Hepatocyte (in vitro differentiated cells): ENCODE data around the gene ABCA2. TPM values are rescaled to one million over a fixed set of nuclear protein-coding genes. Genes with fewer than 3 reads are reported as not detected.

Experiments
- DNase-seq: peaks from one replicate; pipeline ENCODE4 v3.0.0-alpha.2; 2016; ENCODE audit warnings: low spot score
- H2AFZ ChIP-seq: fragments of 200-600 bp; sonication (generic); 2 replicates; pipeline ENCODE4 v1.6.0; 2016; ENCODE audit warnings: antibody characterized with exemption, mild to moderate bottlenecking
- H3K27ac ChIP-seq: fragments of 200-600 bp; sonication (generic); 2 replicates; pipeline ENCODE4 v1.5.1; 2016; ENCODE audit warnings: mild to moderate bottlenecking
- H3K27me3 ChIP-seq: fragments of 200-600 bp; sonication (generic); 2 replicates; pipeline ENCODE4 v1.6.1; 2016
- H3K36me3 ChIP-seq: fragments of 200-600 bp; sonication (generic); replicated peaks from 2 replicates; pipeline ENCODE4 v1.5.1; 2016; ENCODE audit warnings: low read depth; ENCODE audit not compliant: insufficient read depth
- H3K4me1 ChIP-seq: fragments of 200-600 bp; sonication (generic); 2 replicates; pipeline ENCODE4 v1.5.1; 2016; ENCODE audit warnings: mild to moderate bottlenecking, moderate library complexity; ENCODE audit not compliant: insufficient read depth
- H3K4me2 ChIP-seq: fragments of 200-600 bp; sonication (generic); 2 replicates; pipeline ENCODE4 v1.6.0; 2016
- H3K4me3 ChIP-seq: fragments of 200-600 bp; sonication (generic); 2 replicates; pipeline ENCODE4 v1.5.1; 2016; ENCODE audit warnings: mild to moderate bottlenecking
- H3K79me2 ChIP-seq: fragments of 200-600 bp; sonication (generic); 2 replicates; pipeline ENCODE4 v1.6.0; 2017; ENCODE audit warnings: mild to moderate bottlenecking
- H3K9me2 ChIP-seq: fragments of 200-600 bp; sonication (generic); replicated peaks from 2 replicates; pipeline ENCODE4 v1.6.0; 2017; ENCODE audit warnings: mild to moderate bottlenecking; ENCODE audit not compliant: insufficient read depth
- H3K9me3 ChIP-seq: fragments of 200-600 bp; sonication (generic); 2 replicates; pipeline ENCODE4 v1.5.1; 2016; ENCODE audit warnings: low read depth, mild to moderate bottlenecking
- H4K20me1 ChIP-seq: fragments of 200-600 bp; sonication (generic); 2 replicates; pipeline ENCODE4 v1.6.0; 2016; ENCODE audit warnings: mild to moderate bottlenecking; ENCODE audit not compliant: insufficient read depth, poor library complexity, severe bottlenecking
- CTCF ChIP-seq: fragments of 200-600 bp; sonication (generic); IDR thresholded peaks from 2 replicates; pipeline ENCODE4 v1.5.1; 2016; ENCODE audit warnings: antibody characterized with exemption, mild to moderate bottlenecking; ENCODE audit not compliant: poor library complexity
- EZH2 ChIP-seq: fragments of 200-600 bp; sonication (generic); IDR thresholded peaks from 2 replicates; pipeline ENCODE4 v1.6.1; 2016; ENCODE audit warnings: antibody characterized with exemption, mild to moderate bottlenecking, borderline replicate concordance
- EZH2phosphoT487 ChIP-seq: fragments of 200-600 bp; sonication (generic); IDR thresholded peaks from one replicate; pipeline ENCODE4 v1.6.1; 2018; ENCODE audit warnings: antibody characterized with exemption, mild to moderate bottlenecking, low read depth, moderate library complexity; ENCODE audit not compliant: unreplicated experiment, severe bottlenecking
- WGBS: methylation state at CpG from one replicate; pipeline ENCODE4 v1.1.6; 2016; ENCODE audit warnings: low lambda C conversion rate; ENCODE audit errors: missing lambda C conversion rate; 5-methylcytosine and 5-hydroxymethylcytosine counted together
- polyA plus RNA-seq: library from polyadenylated mRNA; unstranded; fragments of >200 nt; fragmentation: Nextera tagmentation; extraction: Ambion mirVana; gene quantifications from 2 replicates; pipeline ENCODE4 v1.2.1, GENCODE V29; 2016
- total RNA-seq: library from RNA; depleted of rRNA; stranded (reverse); fragments of >200 nt; gene quantifications from 2 replicates; pipeline ENCODE4 v1.2.3, GENCODE V29; 2014

Gene ABCA2
- total and polyA plus RNA-seq, 2 experiments from 2014 or later: 14.6 to 15.6 TPM

- H3K27me3 ChIP-seq: no peaks in the 10 kb centered on the region
- H4K20me1 ChIP-seq: no peaks in the 10 kb centered on the region
- no peak overlapping the region for H2AFZ ChIP-seq
- no peak overlapping the region for H3K27ac ChIP-seq
- no peaks in the 10 kb centered on the region for H3K4me1 ChIP-seq
- H3K36me3 ChIP-seq: no peaks in the 10 kb centered on the region
- H3K4me2 ChIP-seq: no peak overlapping the region
- no peaks in the 10 kb centered on the region for H3K9me3 ChIP-seq
- H3K4me3 ChIP-seq: no peak overlapping the region
- no peaks in the 10 kb centered on the region for H3K9me2 ChIP-seq
- no peak for TF ChIP-seq EZH2
- TF ChIP-seq CTCF: no peak
- no peak for TF ChIP-seq EZH2phosphoT487
- H3K79me2 ChIP-seq: no peaks in the 10 kb centered on the region
- no peak for DNase-seq
- WGBS: 95% methylated on average over 32 of the region's 32 CpGs
Observed at GRCh38 chr9:137020771-137021567, 7.1 kb downstream of the ABCA2 start.

- Histone ChIP-seq H4K20me1 (no peaks in the 10 kb centered on the region), H3K4me1 (no peaks in the 10 kb centered on the region), H3K36me3 (no peaks in the 10 kb centered on the region), H2AFZ (no peak overlapping the region), H3K27ac (no peak overlapping the region), H3K4me2 (no peak overlapping the region), H3K27me3 (no peaks in the 10 kb centered on the region), H3K79me2 (no peaks in the 10 kb centered on the region), H3K4me3 (no peak overlapping the region), H3K9me3 (no peaks in the 10 kb centered on the region), H3K9me2 (no peaks in the 10 kb centered on the region)
- TF ChIP-seq EZH2phosphoT487 (no peak), CTCF (no peak), EZH2 (no peak)
- no peak for DNase-seq
- WGBS: 96% methylated on average over 21 of the region's 34 CpGs
Observed at GRCh38 chr9:137019891-137020683, 8.0 kb downstream of the ABCA2 start.

- H2AFZ ChIP-seq: no peak overlapping the region
- no peak overlapping the region for H3K4me2 ChIP-seq
- no peak overlapping the region for H3K4me3 ChIP-seq
- H3K4me1 ChIP-seq: no peaks in the 10 kb centered on the region
- H3K27me3 ChIP-seq: no peaks in the 10 kb centered on the region
- WGBS: 93% methylated on average over 34 of the region's 36 CpGs
- no peaks in the 10 kb centered on the region for H3K9me2 ChIP-seq
- H4K20me1 ChIP-seq: no peaks in the 10 kb centered on the region
- DNase-seq: no peak
- no peak overlapping the region for H3K27ac ChIP-seq
- no peak for TF ChIP-seq CTCF
- TF ChIP-seq EZH2: no peak
- TF ChIP-seq EZH2phosphoT487: no peak
- H3K9me3 ChIP-seq: no peaks in the 10 kb centered on the region
- H3K79me2 ChIP-seq: no peaks in the 10 kb centered on the region
- H3K36me3 ChIP-seq: no peaks in the 10 kb centered on the region
Observed at GRCh38 chr9:137018761-137019559, 9.1 kb downstream of the ABCA2 start.
